Activated naive CD8-positive, alpha-beta T cell treated with anti-CD3 and anti-CD28 coated beads, Interleukin-2, amount 50 U/mL, for 24 hours (primary cell): ENCODE measurements around the gene ZNF91.
"Not testable (repeated sequence)": the region's sequence is repeated elsewhere in the genome, so short reads cannot be mapped to it uniquely, and the experiment has no call there.

Source experiments
- ATAC-seq: fragments of 150-1000 bp; cut with Tn5 transposase; one replicate; pipeline ENCODE4 v1.10.0; 2021
- DNase-seq: peaks from one replicate; pipeline ENCODE4 v3.0.0; 2021
- H3K27ac Mint-ChIP-seq: one replicate; pipeline ENCODE4 v1.8.0; 2021; ENCODE audit warnings: mild to moderate bottlenecking, mixed read lengths
- H3K27me3 Mint-ChIP-seq: one replicate; pipeline ENCODE4 v1.8.0; 2021; ENCODE audit warnings: mixed read lengths
- H3K36me3 Mint-ChIP-seq: one replicate; pipeline ENCODE4 v1.8.0; 2021; ENCODE audit warnings: low read depth, mixed read lengths
- H3K4me1 Mint-ChIP-seq: one replicate; pipeline ENCODE4 v1.8.0; 2021; ENCODE audit warnings: mixed read lengths
- H3K4me3 Mint-ChIP-seq: one replicate; pipeline ENCODE4 v1.8.0; 2021; ENCODE audit warnings: mild to moderate bottlenecking, moderate library complexity, mixed read lengths
- H3K9me3 Mint-ChIP-seq: one replicate; pipeline ENCODE4 v1.8.0; 2021; ENCODE audit warnings: mixed read lengths

ZNF91 gene

DNA sequence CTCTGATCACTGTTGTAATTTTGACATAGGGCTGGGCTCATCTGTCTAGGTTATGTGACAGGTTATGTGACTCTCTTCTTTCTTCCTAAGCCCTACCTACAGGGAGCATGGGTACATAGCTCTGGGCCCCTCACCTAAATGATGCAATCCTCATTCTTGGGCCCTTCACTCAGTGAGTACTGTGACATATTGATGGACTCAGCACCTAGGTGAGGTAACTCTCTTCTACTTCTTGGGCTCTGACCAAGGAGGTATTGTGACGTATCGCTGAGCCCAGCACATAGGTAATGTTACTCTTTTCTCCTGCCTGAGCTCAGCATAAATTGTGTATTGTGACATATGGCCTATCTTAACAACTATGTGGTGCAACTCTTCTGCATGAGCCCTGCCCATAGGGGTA lies 76.3 kb downstream of the ZNF91 start:
- ATAC-seq, H3K27me3 Mint-ChIP-seq, H3K27ac Mint-ChIP-seq, H3K36me3 Mint-ChIP-seq, H3K4me1 Mint-ChIP-seq, DNase-seq, H3K4me3 Mint-ChIP-seq: not testable (repeated sequence)
- peaks cover 39% of the 10 kb centered on the region for H3K9me3 Mint-ChIP-seq

DNA sequence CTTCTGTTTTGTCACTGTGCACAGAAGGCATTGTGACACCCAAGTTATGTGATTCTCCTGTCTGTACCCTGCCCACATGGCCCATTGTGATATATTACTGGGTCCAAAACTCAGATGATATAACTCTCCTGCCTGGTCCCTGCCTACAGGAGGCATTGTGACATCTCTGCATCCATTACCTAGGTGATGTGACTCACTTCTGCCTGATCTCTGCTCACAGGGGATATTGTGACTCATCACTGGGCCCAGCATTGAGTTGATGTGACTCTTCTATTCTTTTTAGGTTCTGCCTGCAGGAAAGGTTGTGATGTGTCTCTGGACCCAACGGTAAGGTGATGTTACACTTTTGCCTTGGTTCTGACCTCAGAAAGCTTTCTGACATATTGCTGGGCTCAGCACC lies 77.1 kb downstream of the ZNF91 start:
- H3K27ac Mint-ChIP-seq, result no peak overlapping the region
- ATAC-seq, result peak; percentile 78
- DNase-seq, result peak; percentile 4
- peaks cover 2% of the 10 kb centered on the region for H3K4me1 Mint-ChIP-seq
- H3K9me3 Mint-ChIP-seq, result peaks cover 31% of the 10 kb centered on the region
- H3K36me3 Mint-ChIP-seq, result no peaks in the 10 kb centered on the region
- no peaks in the 10 kb centered on the region for H3K27me3 Mint-ChIP-seq
- no peak overlapping the region for H3K4me3 Mint-ChIP-seq

DNA sequence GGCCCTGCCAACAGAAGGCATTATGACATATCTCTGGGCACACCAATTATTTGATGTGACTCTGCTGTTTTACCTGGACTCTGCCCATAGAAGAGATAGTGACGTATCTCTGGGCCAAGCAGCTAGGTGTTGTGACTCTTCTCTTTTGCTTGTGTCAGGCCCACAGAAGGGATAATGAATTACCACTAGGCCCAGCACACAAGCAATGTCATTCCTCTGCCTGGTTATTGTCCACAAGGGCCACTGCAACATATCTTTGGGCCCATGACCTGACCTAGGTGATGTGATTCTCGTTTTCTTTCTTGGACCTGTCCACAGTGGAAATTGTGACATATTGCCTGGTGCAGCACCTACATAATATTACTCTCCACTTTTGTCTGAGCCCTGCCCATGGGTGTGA lies 80.0 kb downstream of the ZNF91 start:
- ATAC-seq (no peak), DNase-seq (no peak)
- no peak overlapping the region for H3K27ac Mint-ChIP-seq
- H3K36me3 Mint-ChIP-seq, result no peaks in the 10 kb centered on the region
- H3K4me3 Mint-ChIP-seq, result no peak overlapping the region
- H3K4me1 Mint-ChIP-seq, result peaks cover 2% of the 10 kb centered on the region
- no peaks in the 10 kb centered on the region for H3K27me3 Mint-ChIP-seq
- H3K9me3 Mint-ChIP-seq, result peaks cover 26% of the 10 kb centered on the region

DNA sequence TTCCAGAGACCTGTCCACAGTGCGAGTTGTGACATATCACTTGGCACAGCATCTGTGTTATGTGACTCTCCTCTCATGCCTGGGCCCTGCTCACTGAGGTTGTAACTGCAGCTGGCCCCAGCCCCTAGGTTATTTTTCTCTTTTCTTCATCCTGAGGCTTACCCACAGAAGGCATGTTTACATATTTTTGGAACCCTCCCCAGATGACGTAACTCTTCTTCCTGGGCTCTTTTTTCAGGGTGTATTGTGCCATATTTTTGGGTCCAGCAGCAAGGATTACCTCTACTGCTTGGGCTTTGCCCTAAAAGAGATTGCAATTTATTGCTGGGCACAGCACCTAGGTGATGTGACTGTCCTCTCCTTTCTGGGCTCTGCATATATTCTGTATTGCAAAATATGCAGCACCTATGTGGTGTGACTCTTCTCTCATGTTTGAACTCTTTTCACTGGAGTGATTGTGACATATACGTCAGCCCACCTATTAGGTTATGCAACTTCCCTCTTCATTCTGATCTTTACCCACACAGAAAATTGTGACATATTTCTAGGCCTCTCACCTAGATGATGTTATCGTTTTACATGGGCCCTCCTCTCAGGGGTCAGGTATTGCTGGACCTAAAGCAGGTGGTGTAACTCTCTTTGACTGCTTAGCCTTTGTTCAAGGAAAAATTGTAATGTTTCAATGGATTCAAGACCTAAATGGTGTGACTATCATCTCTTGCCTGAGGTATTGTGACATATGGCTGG lies 80.6 kb downstream of the ZNF91 start:
- Mint-ChIP-seq H3K9me3 (peaks cover 26% of the 10 kb centered on the region), H3K27ac (no peak overlapping the region), H3K36me3 (no peaks in the 10 kb centered on the region), H3K4me1 (peaks cover 2% of the 10 kb centered on the region), H3K27me3 (no peaks in the 10 kb centered on the region), H3K4me3 (no peak overlapping the region)
- DNase-seq (no peak), ATAC-seq (no peak)

DNA sequence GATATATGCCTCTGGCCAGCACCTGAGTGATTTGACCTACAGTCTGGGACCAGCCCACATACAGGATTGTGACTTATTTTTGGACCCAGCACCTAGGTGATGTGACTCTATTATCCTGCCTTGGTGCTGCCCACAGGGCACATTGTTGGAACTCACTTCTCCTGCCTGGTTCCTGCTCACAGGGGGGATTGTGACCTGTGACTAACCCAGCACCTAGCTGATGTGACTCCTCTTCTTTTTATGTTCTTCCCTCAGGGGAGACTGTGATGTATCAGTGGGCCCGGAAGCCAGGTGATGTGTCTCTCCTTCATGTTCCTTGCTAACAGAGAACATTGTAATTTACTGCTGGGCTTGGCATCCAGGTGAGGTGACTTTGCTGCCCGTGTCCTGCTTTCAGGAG lies 82.1 kb downstream of the ZNF91 start:
- Mint-ChIP-seq H3K36me3 (no peaks in the 10 kb centered on the region), H3K27me3 (no peaks in the 10 kb centered on the region), H3K4me3 (no peak overlapping the region), H3K4me1 (peaks cover 2% of the 10 kb centered on the region), H3K27ac (no peak overlapping the region), H3K9me3 (peaks cover 20% of the 10 kb centered on the region)
- ATAC-seq, result no peak
- no peak for DNase-seq

DNA sequence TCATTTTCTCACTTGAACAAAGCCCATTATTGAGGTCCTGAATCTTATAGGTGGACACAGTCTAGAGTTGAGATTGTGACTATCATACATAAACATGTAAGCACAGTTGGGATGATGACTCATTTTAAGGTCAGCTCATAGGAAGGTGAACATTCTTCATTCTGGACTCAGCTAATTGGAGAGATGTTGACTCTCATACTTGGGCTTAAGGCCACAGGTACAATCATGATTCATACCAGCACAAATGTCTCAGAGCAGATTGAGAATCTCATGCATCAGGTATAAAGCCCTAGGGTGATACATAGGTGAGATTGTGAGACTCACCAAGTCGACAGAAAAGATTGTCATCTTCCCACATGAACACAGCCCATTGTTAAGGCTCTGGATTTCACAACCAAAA lies 82.8 kb downstream of the ZNF91 start:
- Mint-ChIP-seq H3K27me3 (no peaks in the 10 kb centered on the region), H3K36me3 (no peaks in the 10 kb centered on the region), H3K27ac (no peak overlapping the region), H3K4me3 (no peak overlapping the region), H3K9me3 (peaks cover 15% of the 10 kb centered on the region), H3K4me1 (no peaks in the 10 kb centered on the region)
- ATAC-seq (no peak), DNase-seq (no peak)

DNA sequence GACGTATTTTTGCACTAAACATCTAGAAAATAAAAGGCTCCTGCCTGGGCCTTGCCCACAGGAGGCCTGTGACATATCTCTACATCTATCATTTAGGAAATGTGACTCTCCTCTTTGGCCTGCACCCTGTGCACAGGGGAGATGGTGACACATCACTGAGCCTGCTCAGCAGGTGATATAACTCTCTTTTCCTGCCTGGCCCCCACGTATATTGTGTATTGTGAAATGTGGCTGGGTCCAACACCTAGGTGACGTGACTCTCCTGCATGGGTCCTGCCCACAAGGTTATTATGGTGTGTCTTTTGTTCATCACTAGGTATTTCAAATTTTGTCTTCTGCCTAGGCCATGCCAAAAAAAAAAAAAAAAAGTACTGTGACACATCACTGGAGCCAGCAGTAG lies 83.7 kb downstream of the ZNF91 start:
- H3K36me3 Mint-ChIP-seq, result no peaks in the 10 kb centered on the region
- H3K27ac Mint-ChIP-seq, result no peak overlapping the region
- H3K4me3 Mint-ChIP-seq, result no peak overlapping the region
- DNase-seq, result no peak
- no peak for ATAC-seq
- no peaks in the 10 kb centered on the region for H3K4me1 Mint-ChIP-seq
- H3K9me3 Mint-ChIP-seq, result peaks cover 11% of the 10 kb centered on the region
- no peaks in the 10 kb centered on the region for H3K27me3 Mint-ChIP-seq

DNA sequence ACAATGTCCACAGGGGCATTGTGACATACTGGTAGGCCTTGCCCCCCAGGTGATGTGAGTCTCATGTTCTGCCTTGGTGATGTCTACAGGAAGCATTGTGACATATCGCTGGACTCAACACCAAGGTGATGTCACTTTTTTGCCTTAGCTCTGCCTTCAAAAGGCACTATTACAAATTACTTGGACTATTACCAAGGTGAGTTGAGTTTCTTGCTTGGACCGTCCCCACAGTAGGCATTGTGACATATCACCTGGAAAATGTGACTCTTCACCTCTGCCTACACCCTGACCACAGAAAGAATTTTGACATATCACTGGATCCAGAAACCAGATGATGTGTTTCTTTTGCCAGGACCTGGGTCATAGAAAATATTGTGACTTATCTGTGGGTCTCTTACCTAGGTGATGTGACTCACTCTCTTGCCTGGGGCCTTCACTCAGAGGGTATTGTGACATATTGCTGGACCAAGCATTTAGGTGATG lies 84.5 kb downstream of the ZNF91 start:
- Mint-ChIP-seq H3K4me3 (no peak overlapping the region), H3K4me1 (no peaks in the 10 kb centered on the region), H3K9me3 (peaks cover 11% of the 10 kb centered on the region), H3K27ac (no peak overlapping the region), H3K27me3 (no peaks in the 10 kb centered on the region), H3K36me3 (no peaks in the 10 kb centered on the region)
- DNase-seq (no peak), ATAC-seq (no peak)

DNA sequence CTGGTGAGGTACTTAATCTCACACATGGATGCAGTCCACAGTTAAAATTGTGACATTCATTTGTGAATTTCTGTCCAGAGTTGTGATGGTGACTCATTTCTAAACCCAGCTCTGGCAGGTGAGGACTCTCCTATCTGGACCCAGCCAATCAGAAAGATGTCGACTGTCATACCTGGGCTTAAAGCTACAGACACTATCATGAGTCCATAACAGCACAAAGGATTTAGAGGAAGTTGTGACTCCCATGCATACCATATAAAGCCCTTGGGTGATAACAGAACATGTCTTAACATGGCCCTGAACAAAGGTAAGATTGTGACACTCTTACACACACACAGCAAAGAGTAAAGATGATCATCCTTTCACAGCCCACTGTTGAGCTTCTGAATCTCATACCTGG lies 85.3 kb downstream of the ZNF91 start:
- Mint-ChIP-seq H3K27ac (no peak overlapping the region), H3K36me3 (no peaks in the 10 kb centered on the region), H3K4me1 (no peaks in the 10 kb centered on the region), H3K27me3 (no peaks in the 10 kb centered on the region), H3K9me3 (peaks cover 10% of the 10 kb centered on the region), H3K4me3 (no peak overlapping the region)
- DNase-seq, result no peak
- ATAC-seq, result no peak

DNA sequence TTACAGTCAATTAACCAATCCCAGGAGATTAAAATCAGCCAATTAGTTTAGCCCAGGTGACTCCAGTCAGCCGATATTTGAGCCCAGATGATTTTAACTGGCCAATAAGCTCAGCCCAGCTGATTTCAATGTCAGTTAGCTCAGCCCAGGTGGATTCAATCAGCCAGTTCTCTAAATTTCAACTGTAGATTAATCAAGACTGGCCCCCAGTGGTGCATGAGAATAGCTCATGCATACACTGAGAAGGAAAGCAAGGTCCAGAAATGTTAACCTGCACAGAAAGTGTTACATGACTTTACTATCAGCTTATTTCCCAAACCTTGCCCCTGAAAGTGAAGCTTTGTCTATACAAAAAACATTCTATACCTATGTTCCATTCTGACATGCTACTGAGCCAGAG lies 89.7 kb downstream of the ZNF91 start:
- Mint-ChIP-seq H3K9me3 (peaks cover 24% of the 10 kb centered on the region), H3K4me3 (no peak overlapping the region), H3K27me3 (peaks cover 2% of the 10 kb centered on the region), H3K27ac (no peak overlapping the region), H3K4me1 (no peaks in the 10 kb centered on the region), H3K36me3 (no peaks in the 10 kb centered on the region)
- no peak for ATAC-seq
- DNase-seq, result no peak

DNA sequence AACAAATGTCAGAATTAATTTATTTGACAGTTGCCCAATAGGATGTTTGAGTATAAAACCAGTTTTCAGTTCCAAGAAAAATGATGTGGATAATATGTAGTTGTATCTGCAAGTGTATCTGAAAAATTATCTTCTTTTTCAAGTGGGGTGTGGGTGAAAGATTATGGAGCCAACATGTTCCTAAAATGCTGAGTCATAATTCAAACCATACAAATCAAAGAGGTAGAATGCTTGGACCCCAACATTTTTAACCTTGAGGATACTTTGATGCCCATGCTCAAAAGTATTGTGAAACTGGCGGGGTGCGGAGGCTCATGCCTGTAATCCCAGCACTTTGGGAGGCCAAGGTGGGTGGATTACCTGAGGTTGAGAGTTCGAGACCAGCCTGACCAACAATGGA lies 91.0 kb downstream of the ZNF91 start:
- Mint-ChIP-seq H3K4me3 (no peak overlapping the region), H3K27me3 (peaks cover 2% of the 10 kb centered on the region), H3K36me3 (no peaks in the 10 kb centered on the region), H3K9me3 (peaks cover 36% of the 10 kb centered on the region), H3K4me1 (no peaks in the 10 kb centered on the region), H3K27ac (no peak overlapping the region)
- no peak for ATAC-seq
- DNase-seq, result no peak

DNA sequence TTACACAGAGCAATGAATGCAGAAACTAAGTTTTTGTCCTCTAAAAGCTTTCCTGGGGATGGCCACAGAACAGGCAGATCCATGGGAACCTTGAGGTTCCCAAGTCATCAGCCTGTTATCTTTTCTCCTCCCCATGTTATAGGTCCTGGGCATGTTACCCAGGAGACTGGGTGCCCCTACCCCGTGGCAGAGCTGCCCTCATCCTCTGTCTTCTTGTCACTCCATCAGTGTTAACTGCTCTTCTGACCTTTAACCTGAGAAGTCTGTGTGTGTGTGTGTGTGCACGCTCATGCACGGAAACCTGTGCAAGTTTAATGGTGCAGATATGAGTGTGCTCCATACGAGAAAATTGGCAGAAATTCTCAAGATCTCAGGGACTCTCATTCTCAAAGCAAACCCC lies 101.1 kb downstream of the ZNF91 start:
- no peaks in the 10 kb centered on the region for H3K36me3 Mint-ChIP-seq
- H3K4me3 Mint-ChIP-seq, result no peak overlapping the region
- H3K27ac Mint-ChIP-seq, result no peak overlapping the region
- no peaks in the 10 kb centered on the region for H3K4me1 Mint-ChIP-seq
- H3K9me3 Mint-ChIP-seq, result peaks cover 24% of the 10 kb centered on the region
- H3K27me3 Mint-ChIP-seq, result no peaks in the 10 kb centered on the region
- DNase-seq, result no peak
- ATAC-seq, result no peak

DNA sequence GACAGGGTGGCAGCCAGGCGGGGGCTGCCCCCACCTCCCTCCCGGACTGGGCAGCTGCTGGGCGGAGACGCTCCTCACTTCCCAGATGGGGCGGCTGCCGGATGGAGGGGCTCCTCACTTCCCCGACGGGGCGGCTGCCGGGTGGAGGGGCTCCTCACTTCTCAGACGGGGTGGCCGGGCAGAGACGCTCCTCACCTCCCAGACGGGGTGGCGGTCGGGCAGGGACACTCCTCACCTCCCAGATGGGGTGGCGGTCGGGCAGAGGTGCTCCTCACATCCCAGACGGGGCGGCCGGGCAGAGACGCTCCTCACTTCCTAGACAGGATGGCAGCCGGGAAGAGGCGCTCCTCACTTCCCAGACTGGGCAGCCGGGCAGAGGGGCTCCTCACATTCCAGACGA lies 105.3 kb downstream of the ZNF91 start:
- ATAC-seq, H3K4me1 Mint-ChIP-seq, H3K4me3 Mint-ChIP-seq, H3K27ac Mint-ChIP-seq, DNase-seq, H3K36me3 Mint-ChIP-seq, H3K27me3 Mint-ChIP-seq: not testable (repeated sequence)
- peaks cover 25% of the 10 kb centered on the region for H3K9me3 Mint-ChIP-seq
